GM12874 (cell line): ENCODE measurements around the gene KDM2B.

Experiments used
- CTCF ChIP-seq: IDR thresholded peaks from 2 replicates; pipeline ENCODE4 v1.5.1; 2011; ENCODE audit warnings: low read depth, mild to moderate bottlenecking, control low read depth, low read length, moderate library complexity; ENCODE audit not compliant: insufficient read depth

KDM2B gene

GRCh38 chr12:121440768-121441167, 140.1 kb downstream of the KDM2B start:
- TF ChIP-seq CTCF: no peak

DNA sequence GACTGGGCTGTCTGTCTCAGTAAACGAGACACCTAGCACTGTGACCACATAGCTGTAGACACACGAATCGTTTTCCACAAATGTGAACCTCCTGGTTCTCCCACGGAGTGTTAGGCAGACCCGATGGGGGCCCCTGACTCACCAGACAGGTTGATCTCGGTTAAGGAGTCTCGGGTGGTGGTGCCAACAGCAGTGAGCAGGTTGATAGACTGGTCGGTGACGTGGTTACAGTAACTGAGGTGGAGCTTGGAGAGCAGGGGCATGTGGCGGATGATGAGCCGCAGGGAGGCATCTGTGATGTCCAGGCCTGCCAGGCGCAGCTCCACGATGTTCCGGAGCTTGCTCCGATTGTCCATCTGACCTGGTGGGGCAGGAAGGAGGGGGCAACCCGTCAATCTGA, 141.1 kb downstream of the KDM2B start:
- no peak for TF ChIP-seq CTCF

GRCh38 chr12:121438905-121439304, 141.9 kb downstream of the KDM2B start:
- TF ChIP-seq CTCF: no peak

- TF ChIP-seq CTCF: no peak
Measured at GRCh38 chr12:121436706-121437105, 144.1 kb downstream of the KDM2B start.

DNA sequence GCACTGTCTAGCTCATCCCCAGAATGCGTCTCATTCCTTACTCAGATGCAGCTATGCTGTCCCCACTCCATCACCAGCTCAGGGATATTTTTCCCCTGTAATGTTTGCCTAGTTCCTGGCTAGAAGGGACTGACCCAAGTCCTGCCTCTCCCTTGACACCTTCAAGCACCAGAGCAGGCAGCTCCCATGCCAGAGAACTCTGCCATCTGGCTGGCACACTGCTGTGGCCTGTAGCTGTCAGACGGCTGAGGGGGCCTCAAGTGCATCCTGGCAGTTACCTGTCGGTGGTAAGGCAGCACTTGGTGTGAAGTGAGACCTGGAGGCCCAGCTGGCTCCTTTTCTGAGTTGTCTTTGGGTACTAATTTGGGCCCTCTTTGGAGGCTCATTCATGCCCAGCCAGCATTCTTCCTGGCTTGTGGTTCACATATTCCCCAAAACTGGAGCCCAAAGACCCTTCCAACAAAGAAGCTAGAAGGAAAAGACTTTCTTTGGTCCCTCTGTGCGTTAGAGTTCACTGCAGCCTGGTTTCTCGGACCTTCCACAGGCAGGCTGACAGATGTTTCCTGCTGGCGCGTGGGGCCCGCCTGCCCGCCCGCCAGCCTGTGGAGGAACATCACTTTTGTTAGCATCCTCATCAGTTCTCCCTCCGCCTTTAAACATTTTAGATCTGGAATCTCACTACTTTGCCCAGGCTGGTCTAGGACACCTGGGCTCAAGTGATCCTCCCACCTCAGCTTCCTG, 147.9 kb downstream of the KDM2B start:
- no peak for TF ChIP-seq CTCF

GRCh38 chr12:121430833-121431415, 149.9 kb downstream of the KDM2B start:
- no peak for TF ChIP-seq CTCF

- TF ChIP-seq CTCF: no peak
Measured at GRCh38 chr12:121428883-121429282, 151.9 kb downstream of the KDM2B start.
